Measurements from ENCODE around the gene LCN10. TPM values are rescaled to one million over a fixed set of nuclear protein-coding genes. Genes with fewer than 3 reads are reported as not detected.
"Not testable (repeated sequence)": the region's sequence is repeated elsewhere in the genome, so short reads cannot be mapped to it uniquely, and the experiment has no call there.

Gene LCN10
- total RNA-seq, result under 1 TPM; 0.21 to 0.45 TPM

DNA sequence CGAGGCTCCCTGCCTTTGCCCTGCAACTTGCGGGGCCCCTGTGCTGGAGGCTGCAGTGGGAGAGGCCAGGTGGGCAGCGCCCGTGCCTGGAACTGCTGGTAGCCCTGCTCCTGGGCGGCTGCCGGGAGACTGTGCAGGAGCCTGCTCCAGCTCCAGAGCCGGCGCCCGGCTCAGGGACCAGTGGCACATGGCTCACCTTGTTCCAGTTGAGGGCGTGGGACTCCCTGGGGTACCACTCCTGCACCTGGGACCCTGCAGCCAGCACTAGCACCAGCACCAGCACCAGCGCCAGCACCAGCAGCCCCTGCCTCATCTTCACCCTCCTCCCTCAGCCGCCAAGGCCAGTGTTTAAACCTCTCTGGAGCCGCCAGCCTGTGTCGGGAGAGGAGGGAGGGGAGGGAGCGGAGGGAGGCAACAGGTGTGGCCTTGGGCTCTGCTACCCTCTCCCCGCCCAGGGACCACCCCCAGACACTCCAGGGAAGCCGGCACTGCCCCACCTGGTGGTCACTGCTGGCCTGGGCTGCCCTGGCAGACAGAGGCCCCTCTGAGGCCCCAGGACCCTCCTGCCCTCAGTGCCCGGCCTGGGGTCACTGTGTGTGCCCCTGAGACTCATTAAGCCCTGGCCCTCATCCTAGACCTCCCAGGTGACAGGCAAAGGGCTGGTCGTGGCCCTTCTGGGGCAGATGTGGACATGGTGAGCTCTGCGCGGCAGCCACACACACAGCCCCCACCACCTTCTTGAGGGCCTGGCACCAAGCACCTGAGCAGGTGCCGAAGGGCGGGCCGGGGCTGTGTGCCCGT, at the start of gene LCN10:
Gene LCN10 (minus strand): TSS at position 350 of the 801 bp plus-strand sequence. CDS start 37 bp downstream, at position 313.
- H3K27ac Mint-ChIP-seq, result no peak within 1 kb of the TSS
- no peak for DNase-seq (ENCODE audit: low spot score)
- no peak within 1 kb of the TSS for H3K4me3 Mint-ChIP-seq
- peaks cover 0 to 2% of the 10 kb centered on the region in 2 donors for H3K27me3 Mint-ChIP-seq
- no peak for ATAC-seq
- no peaks in the 10 kb centered on the region for H3K9me3 Mint-ChIP-seq
- H3K36me3 Mint-ChIP-seq, result no peaks in the 10 kb centered on the region
- no peaks in the 10 kb centered on the region for H3K4me1 Mint-ChIP-seq (ENCODE audit: low read depth in 2 of 2)

DNA sequence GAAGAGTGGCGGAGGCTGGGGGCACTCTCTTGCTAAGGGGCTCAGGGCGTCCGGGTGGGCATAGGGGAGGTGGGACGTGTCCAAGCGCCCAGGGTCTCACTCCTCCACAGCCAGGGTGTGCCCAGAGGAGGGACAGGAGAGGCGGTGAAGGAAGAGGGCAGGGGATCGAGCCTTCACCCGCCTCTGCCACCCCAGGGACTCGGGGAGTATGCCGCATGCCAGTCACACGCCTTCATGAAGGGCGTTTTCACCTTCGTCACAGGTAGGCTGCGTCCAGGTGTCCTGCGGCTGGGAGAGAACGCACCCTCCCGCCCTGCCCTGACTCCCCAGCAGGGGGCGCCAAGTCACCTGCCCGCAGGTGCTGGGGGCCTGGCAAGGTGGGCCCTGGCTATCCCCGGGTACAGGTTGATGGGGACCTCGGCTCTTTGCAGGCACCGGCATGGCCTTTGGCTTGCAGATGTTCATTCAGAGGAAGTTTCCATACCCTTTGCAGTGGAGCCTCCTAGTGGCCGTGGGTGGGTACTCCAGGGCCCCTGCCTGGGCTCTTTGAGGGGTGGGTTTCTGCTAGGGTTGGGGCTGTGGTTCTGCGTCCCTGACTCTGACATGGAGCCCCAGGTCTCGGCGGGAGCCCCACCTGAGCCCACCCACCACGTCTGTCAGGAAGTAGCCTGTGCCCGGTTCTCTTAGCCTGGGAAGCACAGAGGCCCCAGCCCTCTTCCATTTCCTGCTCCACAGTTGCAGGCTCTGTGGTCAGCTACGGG, 49.0 kb upstream of the LCN10 start:
- Mint-ChIP-seq H3K27ac (peak overlapping the region; percentile 49 to 51), H3K4me3 (peak overlapping the region; percentile 66), H3K9me3 (no peaks in the 10 kb centered on the region), H3K36me3 (no peaks in the 10 kb centered on the region), H3K27me3 (peaks cover 0 to 3% of the 10 kb centered on the region in 2 donors), H3K4me1 (ENCODE audit: low read depth in 2 of 2) (peaks cover 21 to 24% of the 10 kb centered on the region in 2 donors)
- DNase-seq (ENCODE audit: low spot score), result no peak
- ATAC-seq, result no peak

DNA sequence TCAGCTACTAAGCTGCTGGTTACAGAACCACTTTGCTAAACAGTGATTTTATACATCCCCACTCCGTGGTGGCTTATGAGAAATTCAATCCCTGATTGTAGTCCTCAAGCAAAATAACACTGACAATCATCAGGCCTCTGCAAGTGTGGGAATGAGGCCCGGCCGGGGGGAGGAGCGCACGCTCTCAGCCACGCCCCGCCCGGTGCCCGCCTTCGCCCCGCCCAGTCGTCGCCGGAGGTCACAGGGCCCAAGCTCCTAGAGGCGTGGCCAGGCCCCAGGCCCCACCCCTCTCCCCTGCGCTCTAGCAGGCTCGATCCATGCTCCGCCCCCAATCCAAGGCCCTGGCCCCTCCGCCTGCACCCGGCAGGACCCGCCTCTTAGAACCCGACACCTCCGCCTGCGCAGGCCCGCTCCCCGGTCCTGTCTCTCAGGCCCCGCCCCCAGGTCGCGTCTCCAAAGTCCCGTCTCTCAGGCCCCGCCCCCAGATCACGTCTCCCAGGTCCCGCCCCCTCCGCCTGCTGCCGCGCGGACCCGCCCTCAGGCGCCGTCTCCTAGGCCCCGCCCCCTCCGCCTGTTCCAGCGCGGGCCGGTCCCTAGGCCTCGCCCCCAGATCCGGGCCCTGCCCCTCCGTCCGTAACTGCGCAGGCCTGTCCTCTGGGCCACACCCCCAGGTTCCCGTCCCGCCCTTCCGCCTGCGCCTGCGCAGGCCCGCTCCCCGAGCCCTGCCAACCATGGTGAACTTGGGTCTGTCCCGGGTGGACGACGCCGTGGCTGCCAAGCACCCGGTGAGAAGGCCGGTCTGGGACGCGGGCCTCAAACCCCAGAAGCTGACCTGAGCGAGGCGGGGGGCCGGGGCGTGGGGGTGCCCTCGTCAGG, 48.1 kb upstream of the LCN10 start, which contains the start of gene TMEM141:
Gene TMEM141 (plus strand): TSS at position 705 of the 876 bp plus-strand sequence. CDS start 27 bp downstream, at position 732.
- H3K27ac Mint-ChIP-seq, result peak within 1 kb of the TSS; percentile 49 to 51
- peaks cover 21 to 24% of the 10 kb centered on the region in 2 donors for H3K4me1 Mint-ChIP-seq (ENCODE audit: low read depth in 2 of 2)
- peak within 1 kb of the TSS; percentile 66 for H3K4me3 Mint-ChIP-seq
- H3K36me3 Mint-ChIP-seq, result no peaks in the 10 kb centered on the region
- H3K27me3 Mint-ChIP-seq, result peaks cover 0 to 3% of the 10 kb centered on the region in 2 donors
- H3K9me3 Mint-ChIP-seq, result no peaks in the 10 kb centered on the region
- ATAC-seq (peak; percentile 95 to 96), DNase-seq (ENCODE audit: low spot score) (peak; percentile 100)

DNA sequence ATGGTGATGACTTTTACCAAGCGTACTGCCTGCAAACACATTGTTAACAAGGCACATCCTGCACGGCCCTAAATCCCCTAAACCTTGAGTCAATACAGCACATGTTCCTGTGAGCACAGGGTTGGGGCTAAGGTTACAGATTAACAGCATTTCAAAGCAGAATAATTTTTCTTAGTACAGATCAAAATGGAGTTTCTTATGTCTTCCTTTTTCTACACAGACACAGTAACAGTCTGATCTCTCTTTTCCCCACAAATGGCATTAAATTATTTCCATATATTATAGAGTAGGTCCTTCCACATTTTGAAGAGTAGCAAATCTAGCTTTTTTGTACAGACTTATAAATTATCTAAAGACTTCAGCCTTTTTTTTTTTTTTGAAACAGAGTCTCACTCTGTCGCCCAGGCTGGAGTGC, 46.8 kb upstream of the LCN10 start:
- Mint-ChIP-seq H3K9me3 (no peaks in the 10 kb centered on the region), H3K36me3 (no peaks in the 10 kb centered on the region), H3K27ac (peak overlapping the region; percentile 78 to 84), H3K27me3 (peaks cover 0 to 5% of the 10 kb centered on the region in 2 donors), H3K4me1 (ENCODE audit: low read depth in 2 of 2) (peaks cover 25 to 30% of the 10 kb centered on the region in 2 donors), H3K4me3 (peak overlapping the region; percentile 87)
- DNase-seq (ENCODE audit: low spot score), result no peak
- no peak for ATAC-seq

DNA sequence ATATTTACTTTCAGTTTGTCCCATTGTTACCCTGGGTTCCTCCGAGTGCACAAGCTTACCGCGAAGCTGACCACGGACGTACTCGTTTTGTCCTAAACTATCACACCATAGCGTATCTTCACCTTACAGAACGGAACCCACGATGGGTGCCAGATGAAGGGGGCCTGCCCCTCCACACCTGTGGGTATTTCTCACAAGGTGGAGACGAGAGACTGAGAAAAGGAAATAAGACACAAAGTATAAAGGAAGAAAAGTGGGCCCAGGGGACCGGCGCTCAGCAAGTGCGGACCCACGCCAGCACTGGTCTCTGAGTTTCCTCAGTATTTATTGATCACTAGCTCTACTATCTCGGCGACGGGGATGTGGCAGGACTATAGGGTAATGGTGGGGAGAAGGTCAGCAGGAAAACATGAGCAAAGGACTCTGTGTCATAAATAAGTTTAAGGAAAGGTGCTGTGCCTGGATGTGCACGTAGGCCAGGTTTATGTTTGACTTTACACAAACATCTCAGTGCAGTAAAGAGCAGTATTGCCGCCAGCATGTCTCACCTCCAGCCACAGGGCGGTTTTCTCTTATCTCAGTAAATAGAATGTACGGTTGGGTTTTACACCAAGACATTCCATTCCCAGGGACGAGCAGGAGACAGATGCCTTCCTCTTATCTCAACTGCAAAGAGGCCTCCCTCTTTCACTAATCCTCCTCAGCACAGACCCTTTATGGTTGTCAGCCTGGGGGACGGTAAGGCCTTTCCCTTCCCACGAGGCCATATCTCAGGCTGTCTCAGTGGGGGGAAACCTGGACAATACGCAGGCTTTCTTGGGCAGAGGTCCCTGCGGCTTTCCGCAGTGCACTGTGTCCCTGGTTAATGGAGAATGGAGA, 46.1 kb upstream of the LCN10 start:
- DNase-seq (ENCODE audit: low spot score), result not testable (repeated sequence)

DNA sequence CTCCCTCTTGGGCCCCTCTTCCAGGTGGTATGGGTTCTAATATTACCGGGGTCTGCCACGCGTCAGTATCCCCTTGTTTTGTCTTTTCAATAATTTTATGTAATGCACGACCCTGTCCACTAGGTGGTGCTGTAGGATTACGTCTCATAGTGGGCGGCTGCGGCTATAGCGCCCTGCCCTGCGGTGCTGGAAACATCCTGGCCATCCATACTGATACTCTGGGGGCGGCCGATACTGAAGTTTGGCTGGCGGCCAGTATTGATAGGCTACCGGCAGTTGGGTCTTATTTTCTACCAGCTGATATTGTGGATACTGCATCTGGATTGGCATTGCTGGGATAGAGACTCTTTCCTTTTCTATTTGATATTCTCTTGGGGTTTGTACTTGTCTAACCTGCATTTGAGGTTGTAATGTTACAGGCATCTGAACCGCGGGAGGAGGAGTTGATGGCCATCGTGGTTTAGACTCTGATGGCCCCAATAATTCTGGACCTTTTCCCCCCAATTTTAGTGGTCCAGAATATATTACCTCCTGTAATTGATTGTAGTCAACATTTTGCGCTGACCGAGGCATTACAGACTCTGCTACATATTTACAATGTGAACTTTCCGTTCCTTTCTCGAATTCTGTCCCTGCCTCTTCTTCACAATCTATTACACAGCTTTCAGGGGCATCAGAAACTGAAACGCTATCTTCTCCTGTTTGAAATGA, 45.1 kb upstream of the LCN10 start:
- peaks cover 0 to 5% of the 10 kb centered on the region in 2 donors for H3K27me3 Mint-ChIP-seq
- ATAC-seq, result no peak
- peak overlapping the region; percentile 78 to 84 for H3K27ac Mint-ChIP-seq
- H3K9me3 Mint-ChIP-seq, result no peaks in the 10 kb centered on the region
- H3K4me1 Mint-ChIP-seq (ENCODE audit: low read depth in 2 of 2), result peaks cover 25 to 31% of the 10 kb centered on the region in 2 donors
- peak overlapping the region; percentile 87 for H3K4me3 Mint-ChIP-seq
- peak; percentile 88 for DNase-seq (ENCODE audit: low spot score)
- H3K36me3 Mint-ChIP-seq, result no peaks in the 10 kb centered on the region

More for the DNA sequence above, 46.1 kb upstream of the LCN10 start:
- peak overlapping the region; percentile 78 to 84 for H3K27ac Mint-ChIP-seq
- H3K27me3 Mint-ChIP-seq, H3K36me3 Mint-ChIP-seq, ATAC-seq, H3K9me3 Mint-ChIP-seq: not testable (repeated sequence)
- peaks cover 25 to 31% of the 10 kb centered on the region in 2 donors for H3K4me1 Mint-ChIP-seq (ENCODE audit: low read depth in 2 of 2)
- H3K4me3 Mint-ChIP-seq, result peak overlapping the region; percentile 87

DNA sequence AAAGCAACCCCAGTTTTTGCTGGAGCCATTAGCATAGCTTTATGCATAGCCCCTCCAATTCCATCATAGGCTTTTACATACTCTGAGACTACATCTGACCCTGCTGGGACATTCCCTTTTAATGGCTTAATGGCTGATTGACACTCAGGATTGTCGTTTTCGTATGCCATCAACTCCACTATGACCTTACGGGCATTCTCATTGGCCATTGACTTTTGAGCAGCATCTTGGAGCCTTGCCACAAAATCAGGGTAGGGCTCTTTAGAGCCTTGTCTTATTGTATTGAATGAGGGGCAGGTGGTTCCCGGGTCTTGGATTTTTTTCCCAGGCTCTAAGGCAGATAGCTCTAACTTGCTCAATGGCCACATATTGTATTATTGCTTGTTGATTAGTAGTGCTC, 44.2 kb upstream of the LCN10 start:
- DNase-seq (ENCODE audit: low spot score); H3K9me3 Mint-ChIP-seq; H3K36me3 Mint-ChIP-seq; H3K4me3 Mint-ChIP-seq; H3K27me3 Mint-ChIP-seq; H3K27ac Mint-ChIP-seq; ATAC-seq: not testable (repeated sequence)
- peaks cover 25 to 31% of the 10 kb centered on the region in 2 donors for H3K4me1 Mint-ChIP-seq (ENCODE audit: low read depth in 2 of 2)

DNA sequence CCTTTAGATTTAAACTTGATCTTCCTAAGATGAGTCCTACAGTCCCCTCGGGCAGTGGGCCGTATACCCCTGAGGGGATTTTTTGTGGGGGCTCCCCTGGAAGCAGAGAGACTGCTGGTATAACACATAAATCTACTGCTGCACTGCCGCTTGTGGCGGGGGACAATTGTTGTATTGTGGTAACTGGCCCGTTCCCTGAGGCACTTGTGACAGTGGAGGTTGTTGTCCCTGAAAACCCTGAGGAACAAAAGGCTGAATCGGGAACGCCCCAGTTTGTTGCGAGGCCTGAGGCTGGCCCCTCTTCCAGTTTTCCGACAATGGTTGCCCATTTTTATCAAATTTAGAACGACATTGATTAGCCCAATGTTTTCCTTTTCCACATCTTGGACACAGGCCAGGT, 43.7 kb upstream of the LCN10 start:
- H3K27ac Mint-ChIP-seq, result no peak overlapping the region
- DNase-seq (ENCODE audit: low spot score) (no peak), ATAC-seq (no peak)
- peaks cover 0 to 5% of the 10 kb centered on the region in 2 donors for H3K27me3 Mint-ChIP-seq
- no peaks in the 10 kb centered on the region for H3K9me3 Mint-ChIP-seq
- H3K4me1 Mint-ChIP-seq (ENCODE audit: low read depth in 2 of 2), result peaks cover 25 to 31% of the 10 kb centered on the region in 2 donors
- H3K36me3 Mint-ChIP-seq, result no peaks in the 10 kb centered on the region
- no peak overlapping the region for H3K4me3 Mint-ChIP-seq

DNA sequence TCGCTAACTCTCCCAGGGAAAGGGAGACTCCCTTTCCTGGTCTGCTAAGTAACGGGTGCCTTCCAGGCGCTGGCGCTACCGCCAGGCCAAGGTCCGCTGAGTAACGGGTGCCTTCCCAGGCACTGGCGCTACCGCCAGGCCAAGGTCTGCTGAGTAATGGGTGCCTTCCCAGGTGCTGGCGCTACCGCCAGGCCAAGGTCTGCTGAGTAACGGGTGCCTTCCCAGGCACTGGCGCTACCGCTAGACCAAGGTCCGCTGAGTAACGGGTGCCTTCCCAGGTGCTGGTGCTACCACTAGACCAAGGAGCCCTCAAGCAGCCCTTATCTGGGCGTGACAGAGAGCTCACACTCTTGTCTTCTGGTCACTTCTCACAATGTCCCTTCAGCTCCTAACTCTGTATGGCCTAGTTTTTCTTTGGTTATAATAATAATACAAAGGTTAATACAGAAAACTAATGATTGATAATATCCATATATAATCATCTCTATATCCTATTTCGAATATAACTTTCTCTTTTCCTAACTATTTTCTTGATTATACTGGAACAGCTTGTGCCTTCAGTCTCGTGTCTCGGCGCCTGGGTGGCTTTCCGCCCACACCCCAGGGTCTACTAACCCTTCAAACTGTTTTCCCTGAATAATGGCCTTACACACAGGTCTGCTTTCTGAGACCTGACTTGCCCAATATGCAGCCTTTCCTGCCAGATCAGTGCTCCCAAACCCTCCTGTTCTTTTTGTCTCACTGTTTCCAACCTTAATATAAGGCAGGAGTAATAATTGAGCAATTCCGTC, 43.0 kb upstream of the LCN10 start:
- H3K4me1 Mint-ChIP-seq (ENCODE audit: low read depth in 2 of 2), result peaks cover 25 to 31% of the 10 kb centered on the region in 2 donors
- H3K36me3 Mint-ChIP-seq; H3K27me3 Mint-ChIP-seq; DNase-seq (ENCODE audit: low spot score); ATAC-seq; H3K4me3 Mint-ChIP-seq; H3K27ac Mint-ChIP-seq; H3K9me3 Mint-ChIP-seq: not testable (repeated sequence)

DNA sequence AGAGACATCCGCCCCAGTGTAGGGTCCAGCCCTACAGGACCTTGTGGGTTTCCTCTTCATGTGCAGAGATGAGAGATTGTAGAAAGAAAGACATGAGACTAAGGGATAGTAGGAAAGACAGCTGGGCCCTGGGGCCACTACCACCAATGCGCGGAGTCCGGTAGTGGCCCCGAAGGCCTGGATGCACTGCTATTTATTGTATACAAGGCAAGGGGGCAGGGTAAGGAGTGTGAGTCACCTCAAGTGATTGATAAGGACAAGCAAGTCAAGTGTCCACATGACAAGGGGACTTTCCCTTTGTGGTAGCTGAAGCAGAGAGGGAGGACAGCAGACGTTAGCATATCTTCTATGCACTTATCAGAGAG, 42.2 kb upstream of the LCN10 start:
- Mint-ChIP-seq H3K4me3 (no peak overlapping the region), H3K27me3 (peaks cover 5% of the 10 kb centered on the region in 2 donors), H3K27ac (peak overlapping the region in 1 of 2 donors; percentile 18), H3K9me3 (no peaks in the 10 kb centered on the region), H3K36me3 (no peaks in the 10 kb centered on the region), H3K4me1 (ENCODE audit: low read depth in 2 of 2) (peaks cover 22 to 26% of the 10 kb centered on the region in 2 donors)
- no peak for DNase-seq (ENCODE audit: low spot score)
- peak in 1 of 2 donors; percentile 63 for ATAC-seq

DNA sequence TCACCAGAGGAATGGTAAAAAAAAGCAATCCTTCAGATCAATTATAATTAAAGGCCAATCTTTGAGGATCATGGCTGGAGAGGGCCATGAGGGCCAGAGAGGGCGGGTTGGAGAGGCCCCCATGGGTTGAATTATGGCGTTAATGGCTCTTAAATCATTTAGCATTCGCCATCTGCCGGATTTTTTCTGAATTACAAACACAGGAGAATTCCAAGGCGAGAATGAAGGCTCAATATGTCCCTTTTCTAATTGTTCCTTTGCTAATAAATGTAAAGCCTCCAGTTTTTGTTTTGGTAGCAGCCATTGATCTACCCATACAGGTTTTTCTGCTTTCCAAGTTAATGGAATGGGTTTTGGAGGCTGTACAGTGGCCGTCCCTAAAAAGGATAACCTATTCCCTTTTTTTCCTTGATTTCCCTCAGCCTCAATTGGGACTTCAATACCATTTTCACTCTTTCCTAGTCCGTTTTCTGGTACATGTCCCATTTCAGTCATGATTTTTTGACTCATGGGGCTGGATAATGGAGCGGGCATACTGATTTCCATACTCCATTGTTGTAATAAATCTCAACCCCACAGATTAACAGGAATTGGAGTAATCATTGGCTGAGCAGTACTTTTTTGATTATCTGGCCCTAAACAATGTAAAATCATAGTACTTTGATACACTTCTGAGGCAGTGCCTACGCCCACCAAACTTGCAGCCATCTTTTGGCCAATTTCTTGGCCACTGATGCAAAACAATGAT, 41.7 kb upstream of the LCN10 start:
- DNase-seq (ENCODE audit: low spot score), result no peak

More for the DNA sequence above, 41.7 kb upstream of the LCN10 start:
- H3K4me3 Mint-ChIP-seq, result no peak overlapping the region
- no peak for ATAC-seq
- peaks cover 5 to 10% of the 10 kb centered on the region in 2 donors for H3K27me3 Mint-ChIP-seq
- H3K9me3 Mint-ChIP-seq, result no peaks in the 10 kb centered on the region
- H3K4me1 Mint-ChIP-seq (ENCODE audit: low read depth in 2 of 2), result peaks cover 22 to 26% of the 10 kb centered on the region in 2 donors
- peak overlapping the region in 1 of 2 donors; percentile 18 for H3K27ac Mint-ChIP-seq
- H3K36me3 Mint-ChIP-seq, result no peaks in the 10 kb centered on the region

All from natural killer cell treated with Interleukin-12 subunit alpha and Interleukin-12 subunit beta and Interleukin-15 and Interleukin-18, amount 100 ng/mL, for 72 hours (primary cell).